Measurements from ENCODE around the gene MYEOV.

Gene MYEOV

DNA sequence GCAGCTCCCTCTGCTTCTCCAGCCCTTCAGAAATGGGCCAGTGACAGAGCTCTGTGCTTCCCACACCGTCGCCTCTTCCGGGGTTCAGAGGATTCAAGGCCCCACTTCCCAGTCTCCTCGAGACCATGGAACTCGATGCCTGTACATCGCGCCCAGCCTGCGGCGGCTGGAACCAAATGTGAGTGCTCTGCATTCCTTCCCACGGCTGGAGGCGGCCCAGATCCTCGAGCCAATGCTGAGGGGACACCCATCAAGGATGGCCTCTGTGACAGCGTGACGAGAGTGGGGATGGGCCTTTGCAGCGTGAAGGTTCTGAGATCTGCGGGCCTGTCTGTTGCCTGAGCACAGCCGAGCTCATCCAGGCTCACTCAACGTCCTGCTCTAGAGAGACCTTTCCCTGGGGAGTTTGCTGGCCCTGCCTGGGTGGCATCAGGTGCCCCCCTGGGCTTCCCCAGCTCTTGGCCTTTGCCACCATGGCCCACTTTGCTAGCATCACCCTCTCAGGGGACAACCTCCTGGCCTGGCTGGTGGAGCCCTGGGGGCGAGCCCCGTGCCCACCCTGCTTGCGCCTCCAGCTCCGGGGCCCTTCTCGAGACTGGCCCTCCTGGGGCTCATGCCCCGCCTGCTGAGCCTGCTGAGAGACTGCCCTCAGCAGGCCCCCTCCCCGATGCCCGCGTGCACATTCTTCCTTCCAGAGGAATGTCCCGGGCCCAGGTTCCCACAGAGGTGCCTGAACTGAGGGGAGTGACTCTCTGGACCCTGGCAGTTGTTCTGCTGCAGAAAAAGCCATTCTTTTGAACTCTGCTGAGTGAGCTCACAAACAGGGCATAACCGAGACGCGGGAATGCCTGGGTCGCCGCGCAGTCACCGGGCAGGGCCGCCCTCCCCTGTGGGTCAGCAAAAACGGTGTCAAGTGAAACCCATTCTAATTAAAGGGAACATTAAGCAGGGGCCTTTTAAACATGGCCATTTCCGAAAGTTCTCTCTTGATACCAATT, 7.3 kb upstream of the MYEOV start:
- DNase-seq (ENCODE audit: low read depth, low spot score): peak; percentile 64

DNA sequence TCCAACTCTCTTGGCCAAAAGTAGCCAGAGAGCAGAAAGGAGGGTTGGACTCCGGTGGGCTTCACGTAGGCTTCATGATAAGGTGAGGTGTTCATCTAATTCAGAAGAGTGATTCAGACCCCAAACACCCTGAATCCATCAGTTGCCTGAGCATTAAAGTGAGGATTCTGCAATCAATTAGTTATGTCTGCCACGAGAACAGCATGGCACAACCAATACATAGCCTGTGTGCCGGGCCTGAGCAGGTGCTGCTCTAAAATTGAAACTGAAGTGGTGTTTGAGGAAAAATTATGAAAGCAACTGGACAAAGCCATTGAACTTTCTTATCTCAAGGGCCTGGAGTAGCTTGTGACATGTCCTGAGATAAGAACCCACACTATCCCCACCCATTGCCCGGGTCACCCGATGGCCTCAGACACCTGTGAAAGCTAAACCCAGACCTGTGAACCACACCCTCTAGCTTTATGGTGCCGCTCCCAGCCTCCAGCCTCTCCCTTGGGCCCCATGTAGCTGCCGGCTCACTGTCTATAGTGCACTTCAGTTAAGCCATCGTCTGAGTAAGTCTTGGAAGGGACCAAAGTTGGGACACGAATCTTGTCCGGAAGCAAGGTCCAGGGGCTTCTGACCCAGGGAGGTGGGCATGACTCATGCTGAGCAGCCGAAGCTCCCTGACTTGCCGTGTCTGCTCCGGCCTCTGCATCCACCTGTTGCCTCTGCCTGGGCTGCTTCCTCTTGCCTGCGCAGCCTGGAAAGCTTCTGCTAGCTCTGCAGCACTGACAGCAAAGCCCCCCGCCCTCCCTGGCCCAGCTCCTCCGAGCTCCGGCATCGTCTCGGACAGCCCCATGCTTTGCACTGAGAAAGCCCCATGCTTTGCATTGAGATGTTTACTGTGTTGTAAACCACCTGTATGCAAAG, 5.7 kb upstream of the MYEOV start:
- no peak for DNase-seq (ENCODE audit: low read depth, low spot score)

- no peak for DNase-seq (ENCODE audit: low read depth, low spot score)
These were observed 5.1 kb upstream of the MYEOV start for GRCh38 chr11:69288883-69289242.

DNA sequence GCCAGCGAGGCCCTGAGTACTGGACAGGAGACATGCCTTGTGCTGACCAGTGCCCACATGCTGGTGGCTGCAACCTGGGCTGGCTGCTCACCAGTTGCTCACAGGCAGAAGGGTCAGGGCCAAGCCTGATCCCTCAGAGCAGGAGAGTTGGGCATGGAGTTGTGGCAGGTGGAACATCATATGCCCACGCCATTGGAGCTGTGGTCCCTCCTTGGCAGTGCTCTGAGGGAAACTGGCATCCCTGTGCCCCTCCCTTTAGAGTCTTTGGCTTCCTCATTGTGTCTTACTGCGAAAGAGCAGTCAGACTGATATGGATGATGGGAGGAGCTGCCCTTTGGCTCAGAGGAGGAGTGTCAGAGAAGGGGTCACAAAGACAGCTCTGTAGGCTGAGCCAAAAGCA, 3.1 kb upstream of the MYEOV start:
- no peak for DNase-seq (ENCODE audit: low read depth, low spot score)

- no peak for DNase-seq (ENCODE audit: low read depth, low spot score)
These were observed 2.4 kb upstream of the MYEOV start for GRCh38 chr11:69291459-69292110.

- DNase-seq (ENCODE audit: low read depth, low spot score): peak; percentile 67
These were observed 1.7 kb upstream of the MYEOV start for GRCh38 chr11:69292221-69292648.

DNA sequence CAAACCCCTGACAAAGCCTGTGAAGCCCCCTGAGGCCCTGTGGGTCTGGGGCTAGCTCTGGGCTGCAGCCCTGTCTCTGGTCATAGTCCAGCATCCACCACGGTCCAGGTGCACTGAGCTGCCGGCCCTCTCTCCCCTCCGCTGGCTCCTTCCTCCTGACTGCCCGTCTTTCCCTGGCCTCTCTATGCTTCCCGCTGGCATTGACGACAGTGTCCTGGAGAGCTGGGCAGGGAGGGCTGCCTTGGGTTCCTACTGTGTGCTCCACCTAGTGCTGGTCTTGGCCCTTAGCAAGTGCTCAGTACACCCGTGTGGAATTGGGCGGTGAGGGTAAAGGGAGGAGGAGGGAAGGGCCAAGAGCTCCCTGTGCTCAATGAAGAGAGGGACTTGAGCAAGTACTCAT, 868 bp upstream of the MYEOV start:
- DNase-seq (ENCODE audit: low read depth, low spot score): no peak

DNA sequence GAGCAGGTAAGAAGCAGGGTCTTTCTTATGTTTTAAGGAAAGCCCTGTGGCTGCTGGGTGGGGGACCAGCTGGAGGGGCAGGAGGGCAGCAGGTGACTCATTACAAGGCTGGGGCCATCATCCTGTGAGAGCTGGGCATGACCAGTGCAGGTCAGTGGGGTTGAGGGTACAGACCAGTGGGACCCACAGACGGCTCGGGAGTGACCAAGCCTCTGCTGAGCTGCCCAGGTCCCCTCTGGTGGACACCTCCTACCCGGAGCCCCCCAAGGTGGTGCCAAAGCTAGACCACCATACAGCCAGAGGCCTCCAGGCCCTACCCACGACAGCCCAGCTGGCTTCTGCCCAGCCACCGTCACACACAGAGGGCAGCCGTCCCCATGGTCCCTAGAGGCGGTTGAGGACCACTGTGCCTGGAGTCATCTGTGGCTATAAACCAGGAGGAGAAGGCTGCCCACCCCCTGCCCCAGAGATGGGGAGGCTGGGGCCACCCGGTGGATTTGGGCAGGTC, 670 bp downstream of the MYEOV start:
- no peak for DNase-seq (ENCODE audit: low read depth, low spot score)

DNA sequence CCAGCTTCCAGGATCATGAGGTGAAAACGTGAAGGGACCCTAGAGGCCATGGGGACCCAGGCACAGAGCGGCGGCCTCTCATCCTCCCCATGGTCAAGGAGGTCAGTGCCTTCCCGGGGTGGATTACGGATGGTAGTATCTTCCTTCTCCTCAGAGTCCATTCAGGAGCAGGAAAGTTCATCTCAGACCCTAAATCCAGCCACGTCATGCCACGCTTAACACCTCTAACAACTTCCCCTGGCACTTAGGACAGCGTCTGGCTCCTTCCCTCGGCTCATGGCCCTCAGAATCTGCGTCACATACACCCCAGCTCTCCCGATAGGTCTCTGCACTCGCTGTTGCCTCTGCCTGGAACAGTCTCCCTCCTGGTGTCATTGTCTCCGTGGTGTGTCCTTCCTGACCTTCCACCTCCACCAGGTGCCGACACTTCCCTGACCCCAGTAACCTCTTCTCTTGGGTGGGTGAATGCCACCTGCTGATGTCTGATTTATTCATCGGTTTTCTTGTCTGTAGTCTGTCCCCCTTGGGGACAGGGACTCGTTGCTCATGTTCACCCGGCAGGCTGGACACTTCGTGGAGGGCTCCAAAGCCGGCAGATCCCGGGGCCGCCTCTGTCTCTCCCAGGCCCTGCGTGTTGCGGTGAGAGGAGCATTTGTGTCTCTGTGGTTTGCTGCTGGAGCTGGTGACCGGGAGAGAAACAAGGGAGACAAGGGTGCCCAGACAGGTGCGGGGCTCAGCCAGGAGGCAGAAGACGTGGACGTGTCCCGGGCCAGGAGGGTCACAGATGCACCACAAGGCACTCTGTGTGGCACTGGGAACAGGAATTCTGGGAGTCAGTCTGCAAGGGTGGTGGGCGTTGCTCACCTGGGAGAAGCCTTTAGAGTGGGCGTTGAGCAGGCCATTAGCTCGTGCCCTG, 1.4 kb downstream of the MYEOV start:
- no peak for DNase-seq (ENCODE audit: low read depth, low spot score)

- DNase-seq (ENCODE audit: low read depth, low spot score): no peak
These were observed 2.3 kb downstream of the MYEOV start for GRCh38 chr11:69295995-69296889.

- peak; percentile 71 for DNase-seq (ENCODE audit: low read depth, low spot score)
These were observed 3.2 kb downstream of the MYEOV start for GRCh38 chr11:69296890-69297786.

DNA sequence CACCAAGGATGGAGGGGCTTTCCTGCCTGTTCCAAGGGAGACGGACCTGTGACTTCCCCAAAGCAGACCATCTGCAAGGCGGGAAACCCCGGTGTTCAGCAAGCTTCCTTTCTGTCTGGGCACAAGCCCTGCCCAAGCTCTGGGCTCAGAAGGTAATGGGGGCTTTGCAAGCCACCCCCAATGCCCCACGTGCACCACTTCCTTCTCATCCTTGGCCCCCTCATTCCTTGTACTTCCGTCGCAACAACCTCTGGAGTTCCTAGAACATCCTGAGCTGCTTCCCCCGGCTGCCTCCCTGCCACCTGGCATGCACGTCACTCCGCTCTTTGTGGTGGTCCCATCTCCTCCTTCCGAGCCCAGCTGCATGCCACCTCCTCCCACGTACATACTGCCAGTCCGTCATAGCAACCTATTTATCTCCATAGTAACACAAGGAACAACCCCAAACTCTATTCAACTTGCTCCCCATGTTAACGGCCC, 3.9 kb downstream of the MYEOV start:
- no peak for DNase-seq (ENCODE audit: low read depth, low spot score)

GRCh38 chr11:69298267-69299022, 4.5 kb downstream of the MYEOV start:
- peak; percentile 82 for DNase-seq (ENCODE audit: low read depth, low spot score)

DNA sequence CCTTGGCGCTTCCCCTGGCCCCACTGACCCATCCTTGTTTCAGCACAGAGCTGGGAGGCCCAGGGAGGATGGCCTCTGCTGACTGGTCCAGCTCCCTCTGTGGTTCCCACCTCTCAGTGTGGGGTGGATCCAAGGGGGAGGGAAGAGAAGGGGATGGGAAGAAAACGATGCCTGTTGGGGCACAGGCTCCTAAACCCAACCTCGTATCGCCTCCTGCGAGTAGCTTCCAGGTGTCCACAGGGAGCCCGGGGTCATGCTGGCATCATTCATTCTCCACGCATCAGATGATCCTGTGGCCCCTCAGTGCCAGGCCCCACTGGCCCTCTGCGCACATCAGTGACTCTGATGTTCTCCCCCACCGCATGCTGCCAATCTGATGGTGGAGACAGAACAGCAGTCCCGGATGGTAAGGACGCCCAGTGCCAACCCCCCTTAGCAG, 5.1 kb downstream of the MYEOV start:
- DNase-seq (ENCODE audit: low read depth, low spot score): no peak

DNA sequence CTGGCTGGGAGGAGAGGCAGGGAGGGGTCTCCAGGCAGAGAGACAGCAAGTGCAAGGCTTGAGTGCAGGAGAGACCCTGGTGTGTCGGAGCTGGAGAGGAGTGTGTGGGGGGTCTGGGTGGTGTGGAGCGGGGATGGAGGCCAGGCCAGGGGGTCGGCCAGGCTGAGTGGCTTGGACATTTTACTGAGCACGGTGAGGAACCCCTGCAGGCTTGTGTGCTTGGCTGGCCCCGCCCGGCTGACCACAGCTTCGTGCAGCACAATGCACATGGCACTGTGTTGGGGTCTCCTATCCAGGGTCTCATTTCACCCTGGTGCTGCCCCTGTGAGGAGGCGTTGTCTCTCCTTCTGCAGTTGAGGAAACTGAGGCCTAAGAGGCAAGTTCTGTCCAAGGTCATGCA, 5.6 kb downstream of the MYEOV start:
- DNase-seq (ENCODE audit: low read depth, low spot score): no peak

- DNase-seq (ENCODE audit: low read depth, low spot score): no peak
These were observed 6.4 kb downstream of the MYEOV start for GRCh38 chr11:69300120-69301060.

Data from ELF-1 (cell line).